Neural cell (in vitro differentiated cells): ENCODE results near the gene CALR. TPM values are rescaled to one million over a fixed set of nuclear protein-coding genes. Genes with fewer than 3 reads are reported as not detected.

Source experiments
- H2AFZ ChIP-seq: fragments of 200-600, 300-800 bp; sonication (generic), shearing (Covaris generic); 2 replicates; pipeline ENCODE4 v1.6.0; 2014; ENCODE audit warnings: low read depth, mild to moderate bottlenecking, antibody characterized with exemption, low read length, moderate library complexity
- H3F3A ChIP-seq: fragments of 200-600 bp; shearing (Covaris generic); 2 replicates; pipeline ENCODE4 v1.6.1; 2016; ENCODE audit warnings: mild to moderate bottlenecking, moderate library complexity, mixed read lengths, antibody characterized with exemption, low read length; ENCODE audit not compliant: insufficient read depth, poor library complexity, severe bottlenecking
- H3K27ac ChIP-seq: fragments of 200-600, 300-800 bp; sonication (generic), shearing (Covaris generic); 2 replicates; pipeline ENCODE4 v1.5.1; 2014; ENCODE audit warnings: mild to moderate bottlenecking, low read length, moderate library complexity
- H3K27me3 ChIP-seq: fragments of 300-800, 200-600 bp; sonication (generic), shearing (Covaris generic); 2 replicates; pipeline ENCODE4 v1.6.0; 2014; ENCODE audit warnings: mild to moderate bottlenecking, low read depth, low read length, moderate library complexity; ENCODE audit not compliant: insufficient read depth
- H3K36me3 ChIP-seq: fragments of 300-800, 200-600 bp; sonication (generic), shearing (Covaris generic); 2 replicates; pipeline ENCODE4 v1.5.1; 2014; ENCODE audit warnings: mild to moderate bottlenecking, antibody characterized with exemption, low read length, moderate library complexity; ENCODE audit not compliant: insufficient read depth
- H3K4me2 ChIP-seq: fragments of 300-800, 200-600 bp; sonication (generic), shearing (Covaris generic); 2 replicates; pipeline ENCODE4 v1.6.0; 2014; ENCODE audit warnings: mild to moderate bottlenecking, low read length
- H3K4me3 ChIP-seq: fragments of 300-800, 200-600 bp; sonication (generic), shearing (Covaris generic); 2 replicates; pipeline ENCODE4 v1.5.1; 2014; ENCODE audit warnings: mild to moderate bottlenecking, low read length, moderate library complexity
- H3K79me2 ChIP-seq: fragments of 200-600 bp; shearing (Covaris generic); replicated peaks from 2 replicates; pipeline ENCODE4 v1.6.0; 2014; ENCODE audit warnings: mild to moderate bottlenecking, low read length, moderate library complexity; ENCODE audit not compliant: insufficient read depth
- H3K9ac ChIP-seq: fragments of 300-800, 200-600 bp; sonication (generic), shearing (Covaris generic); 2 replicates; pipeline ENCODE4 v1.6.1; 2016; ENCODE audit warnings: mild to moderate bottlenecking, low read length, mixed read lengths
- H3K9me2 ChIP-seq: fragments of 200-600 bp; shearing (Covaris generic); 2 replicates; pipeline ENCODE4 v1.6.1; 2016; ENCODE audit warnings: mild to moderate bottlenecking, low read length, mixed read lengths; ENCODE audit not compliant: insufficient read depth
- H3K9me3 ChIP-seq: fragments of 200-600, 300-800 bp; sonication (generic), shearing (Covaris generic); 2 replicates; pipeline ENCODE4 v1.6.1; 2016; ENCODE audit warnings: mild to moderate bottlenecking, mixed run types, low read length, moderate library complexity, mixed read lengths
- H4K20me1 ChIP-seq: fragments of 200-600 bp; shearing (Covaris generic); 2 replicates; pipeline ENCODE4 v1.6.1; 2016; ENCODE audit warnings: mild to moderate bottlenecking, mixed run types; ENCODE audit not compliant: insufficient read depth
- EP300 ChIP-seq: fragments of 450-650 bp; conservative IDR thresholded peaks from 2 replicates; pipeline ENCODE4 v1.6.1; 2014; ENCODE audit warnings: antibody characterized with exemption, mild to moderate bottlenecking, moderate library complexity; ENCODE audit not compliant: poor library complexity, severe bottlenecking
- EZH2 ChIP-seq: fragments of 200-600, 300-800 bp; shearing (Covaris generic), sonication (generic); IDR thresholded peaks from 2 replicates; pipeline ENCODE4 v1.6.1; 2014; ENCODE audit warnings: antibody characterized with exemption, low read length, borderline replicate concordance, mild to moderate bottlenecking; ENCODE audit not compliant: insufficient read depth, poor library complexity, severe bottlenecking
- MXI1 ChIP-seq: fragments of 450-650 bp; conservative IDR thresholded peaks from 2 replicates; pipeline ENCODE4 v1.6.1; 2014; ENCODE audit warnings: antibody characterized with exemption, mild to moderate bottlenecking; ENCODE audit not compliant: poor library complexity, severe bottlenecking
- POLR2AphosphoS5 ChIP-seq: IDR thresholded peaks from 2 replicates; pipeline ENCODE4 v1.6.1; 2012
- RAD21 ChIP-seq: fragments of 450-650 bp; conservative IDR thresholded peaks from 2 replicates; pipeline ENCODE4 v1.6.1; 2014; ENCODE audit warnings: antibody characterized with exemption, mild to moderate bottlenecking, moderate library complexity
- SMC3 ChIP-seq: fragments of 450-650 bp; conservative IDR thresholded peaks from 2 replicates; pipeline ENCODE4 v1.6.1; 2014; ENCODE audit warnings: antibody characterized with exemption, mild to moderate bottlenecking, moderate library complexity; ENCODE audit not compliant: poor library complexity
- TAF1 ChIP-seq: IDR thresholded peaks from 2 replicates; pipeline ENCODE4 v1.6.1; 2012; ENCODE audit warnings: low read depth
- polyA plus RNA-seq: library from polyadenylated mRNA; depleted of rRNA; stranded (reverse); fragments of >200 nt; gene quantifications from 2 replicates; pipeline ENCODE4 v1.2.3, GENCODE V29; 2014
- TF ChIP-seq, protein P1 (sequence below): fragments of 450-650 bp; IDR thresholded peaks from 2 replicates; pipeline ENCODE4 v1.5.1; 2014; ENCODE audit warnings: antibody characterized with exemption, mild to moderate bottlenecking, moderate library complexity; ENCODE audit not compliant: poor library complexity, severe bottlenecking
- TF ChIP-seq, protein P2 (sequence below): IDR thresholded peaks from 2 replicates; pipeline ENCODE4 v1.6.1; 2012; ENCODE audit warnings: borderline replicate concordance

Gene CALR
- polyA plus RNA-seq, 1 donor from 2014 or later = 242 TPM

GRCh38 chr19:12947702-12948611 is 9.5 kb downstream of the CALR start:
- no peaks in the 10 kb centered on the region for H3K9me2 ChIP-seq
- peaks cover 5% of the 10 kb centered on the region for H3F3A ChIP-seq
- H3K9me3 ChIP-seq = no peaks in the 10 kb centered on the region
- H3K4me2 ChIP-seq = no peak overlapping the region
- no peak for TF ChIP-seq TAF1
- TF ChIP-seq, protein P1, sequence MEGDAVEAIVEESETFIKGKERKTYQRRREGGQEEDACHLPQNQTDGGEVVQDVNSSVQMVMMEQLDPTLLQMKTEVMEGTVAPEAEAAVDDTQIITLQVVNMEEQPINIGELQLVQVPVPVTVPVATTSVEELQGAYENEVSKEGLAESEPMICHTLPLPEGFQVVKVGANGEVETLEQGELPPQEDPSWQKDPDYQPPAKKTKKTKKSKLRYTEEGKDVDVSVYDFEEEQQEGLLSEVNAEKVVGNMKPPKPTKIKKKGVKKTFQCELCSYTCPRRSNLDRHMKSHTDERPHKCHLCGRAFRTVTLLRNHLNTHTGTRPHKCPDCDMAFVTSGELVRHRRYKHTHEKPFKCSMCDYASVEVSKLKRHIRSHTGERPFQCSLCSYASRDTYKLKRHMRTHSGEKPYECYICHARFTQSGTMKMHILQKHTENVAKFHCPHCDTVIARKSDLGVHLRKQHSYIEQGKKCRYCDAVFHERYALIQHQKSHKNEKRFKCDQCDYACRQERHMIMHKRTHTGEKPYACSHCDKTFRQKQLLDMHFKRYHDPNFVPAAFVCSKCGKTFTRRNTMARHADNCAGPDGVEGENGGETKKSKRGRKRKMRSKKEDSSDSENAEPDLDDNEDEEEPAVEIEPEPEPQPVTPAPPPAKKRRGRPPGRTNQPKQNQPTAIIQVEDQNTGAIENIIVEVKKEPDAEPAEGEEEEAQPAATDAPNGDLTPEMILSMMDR = no peak
- no peak for TF ChIP-seq EP300
- TF ChIP-seq RAD21 = no peak
- no peak for TF ChIP-seq SMC3
- no peak for TF ChIP-seq EZH2
- no peak for TF ChIP-seq MXI1
- TF ChIP-seq, protein P2, sequence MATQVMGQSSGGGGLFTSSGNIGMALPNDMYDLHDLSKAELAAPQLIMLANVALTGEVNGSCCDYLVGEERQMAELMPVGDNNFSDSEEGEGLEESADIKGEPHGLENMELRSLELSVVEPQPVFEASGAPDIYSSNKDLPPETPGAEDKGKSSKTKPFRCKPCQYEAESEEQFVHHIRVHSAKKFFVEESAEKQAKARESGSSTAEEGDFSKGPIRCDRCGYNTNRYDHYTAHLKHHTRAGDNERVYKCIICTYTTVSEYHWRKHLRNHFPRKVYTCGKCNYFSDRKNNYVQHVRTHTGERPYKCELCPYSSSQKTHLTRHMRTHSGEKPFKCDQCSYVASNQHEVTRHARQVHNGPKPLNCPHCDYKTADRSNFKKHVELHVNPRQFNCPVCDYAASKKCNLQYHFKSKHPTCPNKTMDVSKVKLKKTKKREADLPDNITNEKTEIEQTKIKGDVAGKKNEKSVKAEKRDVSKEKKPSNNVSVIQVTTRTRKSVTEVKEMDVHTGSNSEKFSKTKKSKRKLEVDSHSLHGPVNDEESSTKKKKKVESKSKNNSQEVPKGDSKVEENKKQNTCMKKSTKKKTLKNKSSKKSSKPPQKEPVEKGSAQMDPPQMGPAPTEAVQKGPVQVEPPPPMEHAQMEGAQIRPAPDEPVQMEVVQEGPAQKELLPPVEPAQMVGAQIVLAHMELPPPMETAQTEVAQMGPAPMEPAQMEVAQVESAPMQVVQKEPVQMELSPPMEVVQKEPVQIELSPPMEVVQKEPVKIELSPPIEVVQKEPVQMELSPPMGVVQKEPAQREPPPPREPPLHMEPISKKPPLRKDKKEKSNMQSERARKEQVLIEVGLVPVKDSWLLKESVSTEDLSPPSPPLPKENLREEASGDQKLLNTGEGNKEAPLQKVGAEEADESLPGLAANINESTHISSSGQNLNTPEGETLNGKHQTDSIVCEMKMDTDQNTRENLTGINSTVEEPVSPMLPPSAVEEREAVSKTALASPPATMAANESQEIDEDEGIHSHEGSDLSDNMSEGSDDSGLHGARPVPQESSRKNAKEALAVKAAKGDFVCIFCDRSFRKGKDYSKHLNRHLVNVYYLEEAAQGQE = no peak
- TF ChIP-seq POLR2AphosphoS5 = no peak
- no peak overlapping the region for H3K27ac ChIP-seq
- no peak overlapping the region for H2AFZ ChIP-seq
- no peaks in the 10 kb centered on the region for H3K27me3 ChIP-seq
- H3K36me3 ChIP-seq = no peaks in the 10 kb centered on the region
- H3K79me2 ChIP-seq = peaks cover 18% of the 10 kb centered on the region
- H3K4me3 ChIP-seq = peak overlapping the region; percentile 95
- no peak overlapping the region for H3K9ac ChIP-seq
- H4K20me1 ChIP-seq = no peaks in the 10 kb centered on the region

DNA sequence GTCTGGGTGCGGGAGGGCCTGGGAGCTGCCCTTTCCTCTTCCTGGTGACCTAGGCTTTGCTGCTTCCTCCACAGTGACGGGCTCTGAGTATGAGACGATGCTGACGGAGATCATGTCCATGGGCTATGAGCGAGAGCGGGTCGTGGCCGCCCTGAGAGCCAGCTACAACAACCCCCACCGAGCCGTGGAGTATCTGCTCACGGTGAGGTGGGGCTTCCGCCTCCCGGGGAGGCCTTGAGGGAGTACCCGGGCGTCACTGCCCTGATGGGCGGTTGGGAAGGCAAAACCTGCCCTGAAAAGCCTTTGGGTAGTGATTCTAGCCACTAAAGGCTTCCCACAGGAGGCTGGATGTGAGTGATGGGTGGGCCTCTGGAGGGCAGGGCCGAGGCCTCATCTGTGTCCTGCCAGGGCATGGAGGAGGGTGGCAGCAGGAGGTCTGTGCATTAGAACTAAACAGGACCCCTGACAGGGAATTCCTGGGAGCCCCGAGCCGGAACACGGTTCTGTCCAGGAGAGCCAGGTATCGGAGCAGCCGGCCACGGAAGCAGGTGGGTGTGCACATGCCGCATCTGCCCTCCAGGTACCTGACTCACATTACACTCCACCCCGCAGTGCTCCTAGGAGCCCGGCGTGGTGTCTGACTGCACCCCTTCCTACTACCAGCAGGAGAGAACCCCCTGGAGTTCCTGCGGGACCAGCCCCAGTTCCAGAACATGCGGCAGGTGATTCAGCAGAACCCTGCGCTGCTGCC is 10.4 kb downstream of the CALR start:
- Histone ChIP-seq H3K4me2 (no peak overlapping the region), H3K9ac (no peak overlapping the region), H3K9me2 (no peaks in the 10 kb centered on the region), H3K9me3 (no peaks in the 10 kb centered on the region), H3K4me3 (no peak overlapping the region), H3K27me3 (no peaks in the 10 kb centered on the region), H3K36me3 (no peaks in the 10 kb centered on the region), H3K79me2 (peaks cover 18% of the 10 kb centered on the region), H4K20me1 (no peaks in the 10 kb centered on the region), H3K27ac (no peak overlapping the region), H2AFZ (no peak overlapping the region), H3F3A (peaks cover 5% of the 10 kb centered on the region)
- TF ChIP-seq TAF1 = no peak
- TF ChIP-seq EZH2 = no peak
- no peak for TF ChIP-seq EP300
- TF ChIP-seq RAD21 = no peak
- TF ChIP-seq, protein P1 = no peak
- TF ChIP-seq, protein P2 = no peak
- no peak for TF ChIP-seq MXI1
- no peak for TF ChIP-seq SMC3
